Measurements from ENCODE around the gene MYO1F.

The MYO1F gene

DNA sequence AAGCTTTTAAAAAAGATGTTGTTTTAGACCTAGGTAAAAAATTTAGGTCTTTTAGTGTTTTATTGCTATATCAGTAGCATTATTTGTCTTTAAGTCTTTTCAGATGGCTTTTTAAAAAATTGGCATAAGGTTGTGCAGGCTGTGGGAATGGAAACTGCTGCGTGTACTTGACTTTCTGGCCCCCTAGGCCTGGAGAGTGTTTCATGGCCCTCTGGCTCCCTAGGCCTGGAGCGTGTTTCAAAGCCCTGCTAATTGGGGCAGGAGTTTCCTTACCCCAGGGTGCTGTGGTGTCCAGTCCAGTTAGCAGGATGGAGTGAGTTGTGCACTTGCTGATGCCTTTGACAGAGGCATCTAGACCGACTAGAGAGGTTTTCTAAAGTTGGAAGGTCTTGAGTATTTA lies 98.6 kb downstream of the MYO1F start:
- no peak for DNase-seq
- Histone ChIP-seq H4K20me1 (ENCODE audit: insufficient read depth, low read length) (peaks cover 83% of the 10 kb centered on the region), H3K9me3 (ENCODE audit: insufficient read depth, low read length, severe bottlenecking) (no peaks in the 10 kb centered on the region), H3K4me2 (ENCODE audit: insufficient read depth, low read length) (no peak overlapping the region), H3K4me3 (ENCODE audit: low read depth in 1 of 2, low read length in 2 of 2) (no peak overlapping the region), H3K27ac (ENCODE audit: low read length) (no peak overlapping the region), H3K79me2 (ENCODE audit: insufficient read depth, low read length) (peaks cover 100% of the 10 kb centered on the region), H3K36me3 (ENCODE audit: insufficient read depth, low read length) (peaks cover 93% of the 10 kb centered on the region), H3K4me1 (ENCODE audit: insufficient read depth, low read length) (no peaks in the 10 kb centered on the region), H2AFZ (ENCODE audit: low read depth, low read length) (no peak overlapping the region), H3K27me3 (ENCODE audit: insufficient read depth, low read length, poor library complexity) (no peaks in the 10 kb centered on the region), H3K9ac (ENCODE audit: low read depth, low read length) (no peak overlapping the region)
- no peak for TF ChIP-seq EZH2 (IDR thresholded peaks at IDR 0.05; ENCODE audit: borderline replicate concordance, low read depth, low read length, severe bottlenecking)
- TF ChIP-seq, protein P1, sequence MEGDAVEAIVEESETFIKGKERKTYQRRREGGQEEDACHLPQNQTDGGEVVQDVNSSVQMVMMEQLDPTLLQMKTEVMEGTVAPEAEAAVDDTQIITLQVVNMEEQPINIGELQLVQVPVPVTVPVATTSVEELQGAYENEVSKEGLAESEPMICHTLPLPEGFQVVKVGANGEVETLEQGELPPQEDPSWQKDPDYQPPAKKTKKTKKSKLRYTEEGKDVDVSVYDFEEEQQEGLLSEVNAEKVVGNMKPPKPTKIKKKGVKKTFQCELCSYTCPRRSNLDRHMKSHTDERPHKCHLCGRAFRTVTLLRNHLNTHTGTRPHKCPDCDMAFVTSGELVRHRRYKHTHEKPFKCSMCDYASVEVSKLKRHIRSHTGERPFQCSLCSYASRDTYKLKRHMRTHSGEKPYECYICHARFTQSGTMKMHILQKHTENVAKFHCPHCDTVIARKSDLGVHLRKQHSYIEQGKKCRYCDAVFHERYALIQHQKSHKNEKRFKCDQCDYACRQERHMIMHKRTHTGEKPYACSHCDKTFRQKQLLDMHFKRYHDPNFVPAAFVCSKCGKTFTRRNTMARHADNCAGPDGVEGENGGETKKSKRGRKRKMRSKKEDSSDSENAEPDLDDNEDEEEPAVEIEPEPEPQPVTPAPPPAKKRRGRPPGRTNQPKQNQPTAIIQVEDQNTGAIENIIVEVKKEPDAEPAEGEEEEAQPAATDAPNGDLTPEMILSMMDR (IDR thresholded peaks at IDR 0.05; ENCODE audit: borderline replicate concordance, extremely low read depth, low read length, poor library complexity, severe bottlenecking): no peak
- no peak for ATAC-seq (ENCODE audit: insufficient read depth, low read depth)

DNA sequence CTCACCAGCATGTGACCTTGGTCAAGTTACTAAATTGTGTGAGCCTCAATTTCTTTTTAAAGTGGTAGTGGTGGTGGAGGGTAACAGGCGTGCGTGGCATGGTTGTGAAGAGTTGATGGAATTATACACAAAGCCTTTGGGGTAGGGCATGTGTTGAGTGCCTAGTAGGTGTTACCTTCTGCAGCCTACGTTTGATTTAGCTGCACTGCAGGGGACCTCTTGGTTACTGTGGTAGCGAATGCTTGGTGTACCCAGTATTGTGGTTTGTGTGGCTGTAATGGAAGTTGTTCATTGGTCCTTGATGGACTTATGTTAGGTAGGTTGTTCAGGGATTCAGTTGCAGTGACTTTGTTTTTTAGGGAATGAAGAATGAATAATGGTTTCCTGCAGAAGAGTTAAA lies 99.4 kb downstream of the MYO1F start:
- Histone ChIP-seq H3K27me3 (ENCODE audit: insufficient read depth, low read length, poor library complexity) (no peaks in the 10 kb centered on the region), H3K79me2 (ENCODE audit: insufficient read depth, low read length) (peaks cover 100% of the 10 kb centered on the region), H3K36me3 (ENCODE audit: insufficient read depth, low read length) (peaks cover 93% of the 10 kb centered on the region), H4K20me1 (ENCODE audit: insufficient read depth, low read length) (peaks cover 77% of the 10 kb centered on the region), H3K9ac (ENCODE audit: low read depth, low read length) (no peak overlapping the region), H3K9me3 (ENCODE audit: insufficient read depth, low read length, severe bottlenecking) (no peaks in the 10 kb centered on the region), H3K27ac (ENCODE audit: low read length) (no peak overlapping the region), H3K4me3 (ENCODE audit: low read depth in 1 of 2, low read length in 2 of 2) (no peak overlapping the region), H2AFZ (ENCODE audit: low read depth, low read length) (no peak overlapping the region), H3K4me1 (ENCODE audit: insufficient read depth, low read length) (no peaks in the 10 kb centered on the region), H3K4me2 (ENCODE audit: insufficient read depth, low read length) (no peak overlapping the region)
- TF ChIP-seq, protein P1 (IDR thresholded peaks at IDR 0.05; ENCODE audit: borderline replicate concordance, extremely low read depth, low read length, poor library complexity, severe bottlenecking): no peak
- TF ChIP-seq EZH2 (IDR thresholded peaks at IDR 0.05; ENCODE audit: borderline replicate concordance, low read depth, low read length, severe bottlenecking): no peak
- ATAC-seq (ENCODE audit: insufficient read depth, low read depth) (peak; percentile 39; the same call in 2 of the 3 replicates), DNase-seq (no peak)

DNA sequence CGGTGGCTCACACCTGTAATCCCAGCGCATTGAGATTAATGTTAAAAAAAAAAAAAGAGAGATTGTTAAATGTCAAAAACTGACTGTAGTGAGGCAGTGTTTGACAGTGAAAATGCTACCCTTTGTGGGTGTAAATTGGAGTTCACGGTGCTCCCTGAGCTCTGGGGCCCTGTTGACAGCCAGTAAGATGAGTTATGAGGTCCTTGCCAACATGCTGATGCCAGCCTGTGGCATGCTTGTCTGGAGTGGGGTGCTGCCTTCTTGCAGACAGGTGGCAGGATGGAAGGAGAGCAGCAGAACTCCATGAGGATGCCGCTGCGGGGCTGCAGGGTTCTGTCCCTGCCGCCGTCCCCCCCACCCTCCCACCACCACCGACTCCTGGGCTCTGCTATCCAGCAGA lies 100.7 kb downstream of the MYO1F start:
- Histone ChIP-seq H4K20me1 (ENCODE audit: insufficient read depth, low read length) (peaks cover 69% of the 10 kb centered on the region), H3K27ac (ENCODE audit: low read length) (no peak overlapping the region), H3K9ac (ENCODE audit: low read depth, low read length) (no peak overlapping the region), H3K4me3 (ENCODE audit: low read depth in 1 of 2, low read length in 2 of 2) (no peak overlapping the region), H3K36me3 (ENCODE audit: insufficient read depth, low read length) (peaks cover 94% of the 10 kb centered on the region), H3K4me2 (ENCODE audit: insufficient read depth, low read length) (no peak overlapping the region), H3K79me2 (ENCODE audit: insufficient read depth, low read length) (peaks cover 97% of the 10 kb centered on the region), H2AFZ (ENCODE audit: low read depth, low read length) (no peak overlapping the region), H3K27me3 (ENCODE audit: insufficient read depth, low read length, poor library complexity) (no peaks in the 10 kb centered on the region), H3K4me1 (ENCODE audit: insufficient read depth, low read length) (no peaks in the 10 kb centered on the region), H3K9me3 (ENCODE audit: insufficient read depth, low read length, severe bottlenecking) (no peaks in the 10 kb centered on the region)
- DNase-seq (no peak), ATAC-seq (ENCODE audit: insufficient read depth, low read depth) (no peak)
- TF ChIP-seq, protein P1 (IDR thresholded peaks at IDR 0.05; ENCODE audit: borderline replicate concordance, extremely low read depth, low read length, poor library complexity, severe bottlenecking): no peak
- no peak for TF ChIP-seq EZH2 (IDR thresholded peaks at IDR 0.05; ENCODE audit: borderline replicate concordance, low read depth, low read length, severe bottlenecking)

DNA sequence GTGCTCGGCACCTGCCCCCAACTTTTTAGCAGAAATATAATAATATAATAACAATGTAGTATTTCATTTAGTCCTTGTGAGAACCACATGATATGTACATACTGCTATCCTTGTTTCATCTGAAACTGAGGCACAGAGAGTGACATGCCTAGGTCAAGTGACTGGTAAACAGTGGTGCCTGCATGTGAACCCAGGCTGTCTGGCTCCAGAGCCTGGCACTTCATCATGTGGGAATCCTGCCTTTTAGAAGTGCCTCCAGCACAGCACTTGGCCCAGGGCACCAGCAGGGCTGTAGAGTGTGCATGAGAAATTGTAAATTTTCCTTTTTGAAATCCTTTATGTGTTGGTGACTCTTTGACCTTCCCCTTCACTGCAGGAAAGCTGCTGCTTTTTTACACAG lies 102.2 kb downstream of the MYO1F start:
- Histone ChIP-seq H3K4me3 (ENCODE audit: low read depth in 1 of 2, low read length in 2 of 2) (no peak overlapping the region), H3K4me1 (ENCODE audit: insufficient read depth, low read length) (no peaks in the 10 kb centered on the region), H3K27ac (ENCODE audit: low read length) (no peak overlapping the region), H3K4me2 (ENCODE audit: insufficient read depth, low read length) (no peak overlapping the region), H4K20me1 (ENCODE audit: insufficient read depth, low read length) (peaks cover 69% of the 10 kb centered on the region), H2AFZ (ENCODE audit: low read depth, low read length) (no peak overlapping the region), H3K9me3 (ENCODE audit: insufficient read depth, low read length, severe bottlenecking) (no peaks in the 10 kb centered on the region), H3K36me3 (ENCODE audit: insufficient read depth, low read length) (peaks cover 94% of the 10 kb centered on the region), H3K27me3 (ENCODE audit: insufficient read depth, low read length, poor library complexity) (no peaks in the 10 kb centered on the region), H3K9ac (ENCODE audit: low read depth, low read length) (no peak overlapping the region), H3K79me2 (ENCODE audit: insufficient read depth, low read length) (peaks cover 96% of the 10 kb centered on the region)
- DNase-seq (no peak), ATAC-seq (ENCODE audit: insufficient read depth, low read depth) (no peak)
- TF ChIP-seq, protein P1 (IDR thresholded peaks at IDR 0.05; ENCODE audit: borderline replicate concordance, extremely low read depth, low read length, poor library complexity, severe bottlenecking): no peak
- no peak for TF ChIP-seq EZH2 (IDR thresholded peaks at IDR 0.05; ENCODE audit: borderline replicate concordance, low read depth, low read length, severe bottlenecking)

Measured in DND-41 (cell line).